Ishikawa (cell line): Measurements from ENCODE around the gene TBPL1.

Experiments
- CEBPB ChIP-seq: IDR thresholded peaks from 2 replicates; pipeline ENCODE4 v1.6.1; 2012
- CREB1 ChIP-seq: IDR thresholded peaks from 2 replicates; pipeline ENCODE4 v1.6.1; 2012; ENCODE audit warnings: low read depth
- EGR1 ChIP-seq: IDR thresholded peaks from 2 replicates; pipeline ENCODE4 v1.6.1; 2012
- EP300 ChIP-seq: IDR thresholded peaks from 2 replicates; pipeline ENCODE4 v1.6.1; 2012; ENCODE audit warnings: borderline replicate concordance
- FOXM1 ChIP-seq: IDR thresholded peaks from 2 replicates; pipeline ENCODE4 v1.6.1; 2012; ENCODE audit warnings: low read depth, borderline replicate concordance
- MAX ChIP-seq: IDR thresholded peaks from 2 replicates; pipeline ENCODE4 v1.6.1; 2012
- NFIC ChIP-seq: IDR thresholded peaks from 2 replicates; pipeline ENCODE4 v1.6.1; 2012
- RAD21 ChIP-seq: IDR thresholded peaks from 2 replicates; pipeline ENCODE4 v1.6.1; 2012; ENCODE audit warnings: low read depth
- REST ChIP-seq: IDR thresholded peaks from 2 replicates; pipeline ENCODE4 v1.6.1; 2012; ENCODE audit warnings: low read depth, mild to moderate bottlenecking
- TAF1 ChIP-seq: IDR thresholded peaks from 2 replicates; pipeline ENCODE4 v1.6.1; 2012; ENCODE audit warnings: low read depth, mild to moderate bottlenecking
- TEAD4 ChIP-seq: IDR thresholded peaks from 2 replicates; pipeline ENCODE4 v1.6.1; 2012
- USF1 ChIP-seq: IDR thresholded peaks from 2 replicates; pipeline ENCODE4 v1.6.1; 2012
- YY1 ChIP-seq: IDR thresholded peaks from 2 replicates; pipeline ENCODE4 v1.6.1; 2012; ENCODE audit warnings: low read depth
- ZBTB7A ChIP-seq: IDR thresholded peaks from 2 replicates; pipeline ENCODE4 v1.6.1; 2012; ENCODE audit warnings: low read depth

- TF ChIP-seq FOXM1 (no peak), NFIC (no peak), CREB1 (no peak), EGR1 (no peak), RAD21 (no peak), YY1 (no peak), USF1 (no peak), REST (no peak), CEBPB (no peak), ZBTB7A (no peak), TEAD4 (no peak), TAF1 (no peak), EP300 (no peak), MAX (no peak)
Measured at GRCh38 chr6:134010974-134011373, 58.0 kb downstream of the TBPL1 start.
